IgD-negative memory B cell (primary cell): ENCODE results near the gene LRRC10B. TPM values are rescaled to one million over a fixed set of nuclear protein-coding genes. Genes with fewer than 3 reads are reported as not detected.

Source experiments
- H3K27ac Mint-ChIP-seq, 3 donors: one replicate each; pipeline ENCODE4 v1.8.0; 2020 to 2022; ENCODE audit warnings: mild to moderate bottlenecking in 3 of 3, mixed read lengths in 3 of 3, moderate library complexity in 1 of 3
- H3K27me3 Mint-ChIP-seq: one replicate; pipeline ENCODE4 v1.8.0; 2021; ENCODE audit warnings: mixed read lengths
- H3K36me3 Mint-ChIP-seq: one replicate; pipeline ENCODE4 v1.8.0; 2020; ENCODE audit warnings: mild to moderate bottlenecking, mixed read lengths
- H3K4me1 Mint-ChIP-seq, 3 donors: one replicate each; pipeline ENCODE4 v1.8.0; 2020 to 2022; ENCODE audit warnings: mixed read lengths in 3 of 3, mild to moderate bottlenecking in 1 of 3
- H3K4me3 Mint-ChIP-seq, 4 donors: one replicate each; pipeline ENCODE4 v1.8.0; 2020 to 2022; ENCODE audit warnings: mild to moderate bottlenecking in 4 of 4, mixed read lengths in 4 of 4, moderate library complexity in 3 of 4
- H3K9me3 Mint-ChIP-seq, 3 donors: one replicate each; pipeline ENCODE4 v1.8.0; 2020 to 2021; ENCODE audit warnings: mixed read lengths in 3 of 3, mild to moderate bottlenecking in 1 of 3
- polyA plus RNA-seq: library from polyadenylated mRNA; unstranded; fragments of 300-500 nt; fragmentation: Illumina TruSeq; gene quantifications from one replicate; pipeline ENCODE4 v1.2.3, GENCODE V29; 2021

The LRRC10B gene
- polyA plus RNA-seq, 1 donor from 2014 or later: not detected

- no peak overlapping the region for H3K27ac Mint-ChIP-seq
- H3K4me3 Mint-ChIP-seq: no peak overlapping the region
- H3K4me1 Mint-ChIP-seq: no peaks in the 10 kb centered on the region
- H3K36me3 Mint-ChIP-seq: no peaks in the 10 kb centered on the region
- no peaks in the 10 kb centered on the region for H3K9me3 Mint-ChIP-seq
- peaks cover 13% of the 10 kb centered on the region for H3K27me3 Mint-ChIP-seq
Observed at GRCh38 chr11:61526229-61526628, 17.7 kb downstream of the LRRC10B start.

DNA sequence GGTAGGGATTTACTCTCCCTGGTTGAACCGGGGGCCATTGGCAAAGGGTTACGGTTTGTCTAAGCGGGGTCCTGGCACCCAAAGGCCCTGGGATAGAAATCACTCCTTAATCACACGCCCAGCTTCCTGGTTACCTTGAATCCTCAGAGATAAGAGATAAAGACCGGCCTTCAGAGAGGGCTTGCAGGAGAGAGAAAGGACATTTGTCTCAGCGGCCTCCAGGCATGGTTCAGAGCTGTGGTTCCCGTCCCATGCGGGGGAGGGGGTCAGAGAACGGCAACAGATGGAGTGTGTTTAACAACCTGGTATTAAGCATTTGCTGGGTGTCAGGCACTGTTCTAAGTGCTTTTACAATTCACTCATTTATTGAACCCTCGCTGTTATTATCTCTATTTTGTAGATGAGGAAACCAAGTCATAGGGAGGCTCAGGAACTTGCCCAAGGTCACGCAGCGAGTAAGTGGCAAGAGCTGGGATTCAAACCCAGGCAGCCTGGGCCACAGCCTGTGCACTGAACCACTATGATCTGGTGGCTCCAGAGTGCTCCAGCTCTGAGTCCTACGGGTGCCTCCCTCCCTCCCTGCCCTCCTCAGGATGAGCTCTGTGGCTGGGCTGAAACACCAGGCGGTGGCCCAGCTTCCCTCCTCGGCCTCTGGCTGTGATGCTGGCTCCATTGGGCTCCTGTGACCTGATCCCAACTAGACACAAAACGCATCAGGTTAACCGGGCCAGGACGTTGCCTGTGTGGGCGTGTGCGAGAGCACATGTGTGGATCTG lies 18.6 kb downstream of the LRRC10B start:
- H3K27me3 Mint-ChIP-seq: peaks cover 13% of the 10 kb centered on the region
- H3K27ac Mint-ChIP-seq: no peak overlapping the region
- no peak overlapping the region for H3K4me3 Mint-ChIP-seq
- H3K9me3 Mint-ChIP-seq: no peaks in the 10 kb centered on the region
- no peaks in the 10 kb centered on the region for H3K36me3 Mint-ChIP-seq
- no peaks in the 10 kb centered on the region for H3K4me1 Mint-ChIP-seq

GRCh38 chr11:61528114-61528513 lies 19.6 kb downstream of the LRRC10B start:
- Mint-ChIP-seq H3K4me3 (no peak overlapping the region), H3K36me3 (no peaks in the 10 kb centered on the region), H3K9me3 (no peaks in the 10 kb centered on the region), H3K4me1 (no peaks in the 10 kb centered on the region), H3K27me3 (peaks cover 15% of the 10 kb centered on the region), H3K27ac (no peak overlapping the region)

- H3K4me1 Mint-ChIP-seq: no peaks in the 10 kb centered on the region
- no peak overlapping the region for H3K4me3 Mint-ChIP-seq
Observed at GRCh38 chr11:61529537-61530225, 21.1 kb downstream of the LRRC10B start.

DNA sequence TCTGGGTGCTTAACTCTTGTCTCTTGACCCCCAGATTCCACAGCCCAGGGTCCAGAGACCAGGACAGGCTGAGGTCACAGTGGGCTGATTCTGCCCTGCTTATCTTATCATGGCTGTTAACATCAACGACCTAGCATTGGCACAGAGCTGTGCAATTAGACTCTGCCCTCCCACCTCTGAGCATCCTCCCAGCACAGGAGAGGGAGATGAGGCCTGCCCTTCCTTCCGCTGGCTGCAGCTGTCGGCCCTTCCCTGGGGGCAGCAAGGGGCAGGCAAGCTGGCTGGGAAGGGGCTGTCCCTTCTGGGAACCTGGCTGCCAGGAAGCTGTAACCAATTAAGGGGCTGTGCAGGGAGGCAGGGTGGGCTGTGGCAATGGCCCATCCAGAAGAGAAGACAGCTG lies 22.5 kb downstream of the LRRC10B start:
- H3K36me3 Mint-ChIP-seq: peaks cover 1% of the 10 kb centered on the region

More at GRCh38 chr11:61529537-61530225, 21.1 kb downstream of the LRRC10B start:
- Mint-ChIP-seq H3K36me3 (peaks cover 1% of the 10 kb centered on the region), H3K27me3 (peaks cover 25% of the 10 kb centered on the region), H3K27ac (no peak overlapping the region), H3K9me3 (no peaks in the 10 kb centered on the region)

GRCh38 chr11:61532134-61533038 lies 23.8 kb downstream of the LRRC10B start:
- Mint-ChIP-seq H3K4me3 (no peak overlapping the region), H3K36me3 (peaks cover 1% of the 10 kb centered on the region), H3K27ac (no peak overlapping the region), H3K27me3 (peaks cover 22% of the 10 kb centered on the region), H3K4me1 (no peaks in the 10 kb centered on the region), H3K9me3 (no peaks in the 10 kb centered on the region)

More for the DNA sequence above, 22.5 kb downstream of the LRRC10B start:
- H3K27ac Mint-ChIP-seq: no peak overlapping the region
- no peaks in the 10 kb centered on the region for H3K4me1 Mint-ChIP-seq
- peaks cover 22% of the 10 kb centered on the region for H3K27me3 Mint-ChIP-seq
- no peak overlapping the region for H3K4me3 Mint-ChIP-seq
- H3K9me3 Mint-ChIP-seq: no peaks in the 10 kb centered on the region

DNA sequence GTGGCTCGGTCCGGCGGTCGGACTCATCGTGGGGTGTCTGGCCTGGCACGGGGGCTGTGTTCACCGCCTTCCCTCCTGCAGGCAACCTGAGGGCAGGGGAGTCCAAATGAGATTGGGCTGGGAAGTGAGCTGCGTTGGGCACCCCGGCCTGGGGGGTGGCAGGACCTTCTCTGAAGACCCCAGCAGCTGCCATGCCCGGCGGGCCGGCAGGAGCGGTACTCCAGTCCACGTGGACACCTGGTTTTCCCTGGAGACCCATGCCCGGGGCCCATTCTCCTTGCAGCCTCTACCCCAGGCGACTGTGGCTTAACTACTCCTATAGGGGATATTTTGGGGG lies 24.5 kb downstream of the LRRC10B start:
- peaks cover 24% of the 10 kb centered on the region for H3K27me3 Mint-ChIP-seq
- H3K4me3 Mint-ChIP-seq: no peak overlapping the region
- peaks cover 1% of the 10 kb centered on the region for H3K36me3 Mint-ChIP-seq
- no peaks in the 10 kb centered on the region for H3K9me3 Mint-ChIP-seq
- H3K4me1 Mint-ChIP-seq: no peaks in the 10 kb centered on the region
- no peak overlapping the region for H3K27ac Mint-ChIP-seq

DNA sequence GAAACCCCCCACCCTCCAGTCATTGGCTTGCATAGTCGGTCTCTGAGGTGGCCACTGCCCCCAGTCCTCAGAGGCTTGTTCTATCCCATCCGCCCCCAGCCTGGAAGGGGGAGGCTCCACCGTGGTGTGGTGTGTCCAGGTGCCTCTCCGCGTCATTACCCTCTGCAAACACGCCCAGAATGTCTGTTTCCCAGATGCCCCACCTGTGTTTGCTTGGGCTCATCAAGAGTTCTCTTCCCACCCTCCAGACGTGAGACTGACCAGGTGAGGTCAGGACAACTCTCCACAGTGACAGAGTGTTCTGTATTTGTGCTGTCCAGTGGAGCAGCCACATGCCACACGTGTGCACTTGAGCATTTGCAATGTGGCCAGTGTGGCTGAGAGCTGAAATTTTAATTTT lies 24.9 kb downstream of the LRRC10B start:
- H3K4me3 Mint-ChIP-seq: no peak overlapping the region
- no peaks in the 10 kb centered on the region for H3K4me1 Mint-ChIP-seq
- no peaks in the 10 kb centered on the region for H3K9me3 Mint-ChIP-seq
- H3K27ac Mint-ChIP-seq: no peak overlapping the region
- H3K36me3 Mint-ChIP-seq: peaks cover 1% of the 10 kb centered on the region
- H3K27me3 Mint-ChIP-seq: peaks cover 24% of the 10 kb centered on the region

DNA sequence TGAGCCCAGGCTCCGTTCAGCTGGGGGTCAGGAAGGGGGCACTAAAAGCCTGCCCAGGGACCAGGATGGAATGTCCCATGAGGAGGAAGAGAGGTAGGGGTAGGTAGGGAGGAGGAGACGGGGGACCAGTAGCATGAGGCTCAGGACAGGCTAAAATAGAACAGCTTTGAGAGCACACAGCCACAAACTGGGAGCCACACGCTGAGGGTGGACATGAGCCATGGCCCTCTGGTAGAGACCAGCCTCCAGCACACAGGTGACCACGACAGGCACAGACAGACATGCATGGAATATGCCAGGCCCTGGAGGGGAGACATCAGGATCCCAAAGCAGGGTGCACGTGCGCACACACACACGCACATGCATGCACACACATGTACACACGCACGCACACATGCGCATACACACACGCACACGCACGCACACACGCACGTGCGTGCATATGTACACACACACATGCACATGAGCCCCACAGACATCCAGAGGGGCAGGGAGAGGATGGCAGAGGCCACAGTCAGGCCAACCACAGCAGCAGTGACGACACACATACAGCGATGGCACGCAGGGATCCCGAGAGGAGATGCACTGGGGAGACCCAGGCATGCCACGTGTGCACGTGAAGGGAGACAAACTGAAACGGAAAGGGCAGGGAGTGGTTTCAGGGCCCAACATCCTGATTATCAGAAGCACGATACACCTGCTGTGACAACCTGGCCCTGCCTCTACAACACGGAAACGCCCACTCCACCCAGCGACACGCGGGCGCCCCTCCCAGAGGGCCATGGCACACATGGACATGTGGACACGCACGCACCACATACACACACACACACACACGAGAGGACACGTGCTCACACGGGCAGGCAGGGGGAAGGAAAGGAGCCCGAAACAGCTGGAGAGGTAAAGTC lies 25.7 kb downstream of the LRRC10B start:
- no peaks in the 10 kb centered on the region for H3K9me3 Mint-ChIP-seq
- H3K36me3 Mint-ChIP-seq: peaks cover 1% of the 10 kb centered on the region
- H3K4me3 Mint-ChIP-seq: no peak overlapping the region
- no peak overlapping the region for H3K27ac Mint-ChIP-seq
- H3K4me1 Mint-ChIP-seq: no peaks in the 10 kb centered on the region
- H3K27me3 Mint-ChIP-seq: peaks cover 21% of the 10 kb centered on the region

DNA sequence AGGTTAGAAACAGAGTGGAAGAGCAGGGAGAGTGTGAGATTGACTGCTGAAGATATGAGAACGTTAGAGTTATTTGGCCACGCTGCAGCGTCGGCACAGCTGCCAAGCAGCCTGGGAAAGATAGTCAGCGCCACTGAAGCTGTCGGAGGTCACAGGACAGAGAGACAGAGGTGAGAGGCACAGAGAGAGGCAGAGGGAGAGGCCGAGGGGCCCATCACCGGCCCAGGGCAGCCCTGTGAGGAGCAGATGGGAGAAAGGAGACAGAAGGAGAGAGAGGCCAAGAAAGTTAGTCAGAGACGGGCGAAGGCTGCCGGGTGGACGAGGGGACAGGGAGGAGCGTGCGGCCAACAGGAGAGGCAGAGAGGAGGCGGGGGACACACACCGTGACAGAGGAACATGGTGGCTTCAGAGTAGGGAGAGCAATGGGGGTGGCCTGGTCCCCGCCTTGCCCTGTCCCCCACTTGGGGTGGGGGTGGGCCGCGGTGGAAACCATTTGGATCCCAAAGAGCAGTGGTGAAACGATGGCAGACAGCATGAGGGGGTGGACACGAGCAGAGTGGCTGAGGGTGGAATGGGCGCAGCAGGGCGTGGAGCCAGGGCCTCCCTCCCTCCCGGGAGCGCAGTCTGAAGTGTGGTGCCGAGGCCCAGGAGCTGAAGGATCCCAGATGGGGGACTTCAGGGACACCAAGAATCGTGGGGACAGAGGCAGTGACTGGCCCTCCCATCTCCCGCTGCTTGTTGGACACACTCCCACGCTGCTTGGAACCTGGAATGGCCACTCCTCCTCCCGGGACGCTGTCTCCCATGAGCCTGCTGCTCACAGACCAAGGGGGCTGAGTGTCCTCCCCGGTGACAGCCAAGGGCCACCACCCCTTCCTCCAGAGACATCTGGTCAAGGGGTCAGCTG lies 26.6 kb downstream of the LRRC10B start:
- Mint-ChIP-seq H3K4me1 (no peaks in the 10 kb centered on the region), H3K36me3 (peaks cover 1% of the 10 kb centered on the region), H3K27me3 (peaks cover 23% of the 10 kb centered on the region), H3K9me3 (no peaks in the 10 kb centered on the region), H3K27ac (no peak overlapping the region), H3K4me3 (no peak overlapping the region)

GRCh38 chr11:61535998-61536675 lies 27.6 kb downstream of the LRRC10B start:
- peak overlapping the region in 1 of 4 donors; percentile 78 for H3K4me3 Mint-ChIP-seq
- H3K27ac Mint-ChIP-seq: no peak overlapping the region
- peaks cover 20% of the 10 kb centered on the region for H3K27me3 Mint-ChIP-seq
- peaks cover 1% of the 10 kb centered on the region for H3K36me3 Mint-ChIP-seq
- H3K4me1 Mint-ChIP-seq: no peaks in the 10 kb centered on the region
- H3K9me3 Mint-ChIP-seq: no peaks in the 10 kb centered on the region

DNA sequence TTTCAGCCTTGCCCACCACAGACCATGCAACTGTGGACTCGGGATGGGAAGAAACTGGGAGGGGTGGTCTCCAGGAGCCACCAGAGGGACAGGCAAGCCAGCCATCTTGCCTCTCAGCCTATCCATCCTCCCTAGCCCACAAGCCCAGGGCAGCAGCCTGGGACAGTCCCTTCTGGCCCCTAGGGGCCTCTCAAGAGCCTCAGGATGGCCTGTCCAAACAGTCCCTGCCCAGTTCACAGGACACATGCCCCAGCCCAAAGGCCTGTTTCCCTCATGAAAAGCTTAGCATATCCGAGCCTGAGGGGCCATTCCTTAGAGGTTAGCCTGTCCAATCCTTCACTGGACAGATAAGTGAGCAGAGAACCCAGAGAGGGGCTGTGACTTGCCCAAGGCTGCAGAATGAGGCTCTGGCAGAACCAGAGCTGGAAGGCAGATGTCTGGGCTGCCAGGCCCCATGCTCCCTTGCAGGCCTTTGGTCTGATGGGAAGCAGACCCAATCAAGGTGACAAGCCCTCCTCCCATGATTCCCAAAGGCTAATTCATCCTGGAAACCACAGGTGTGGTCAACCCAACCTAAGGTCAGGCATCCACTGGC lies 28.2 kb downstream of the LRRC10B start:
- Mint-ChIP-seq H3K36me3 (peaks cover 1% of the 10 kb centered on the region), H3K4me1 (peaks cover 0 to 5% (median 2%) of the 10 kb centered on the region in 3 donors), H3K27me3 (peaks cover 22% of the 10 kb centered on the region), H3K4me3 (peak overlapping the region in 1 of 4 donors; percentile 63), H3K27ac (no peak overlapping the region), H3K9me3 (no peaks in the 10 kb centered on the region)

GRCh38 chr11:61537326-61537725 lies 28.8 kb downstream of the LRRC10B start:
- no peak overlapping the region for H3K4me3 Mint-ChIP-seq
- peaks cover 0 to 5% (median 2%) of the 10 kb centered on the region in 3 donors for H3K4me1 Mint-ChIP-seq
- H3K27ac Mint-ChIP-seq: no peak overlapping the region
- peaks cover 22% of the 10 kb centered on the region for H3K27me3 Mint-ChIP-seq
- peaks cover 1% of the 10 kb centered on the region for H3K36me3 Mint-ChIP-seq
- no peaks in the 10 kb centered on the region for H3K9me3 Mint-ChIP-seq
